OCI-LY1 (cell line): ENCODE data around the gene JAK1.

Experiments
- H2AFZ ChIP-seq: fragments of 200-600 bp; sonication (generic), shearing (Covaris generic); 2 replicates; pipeline ENCODE4 v1.6.0; 2014; ENCODE audit warnings: antibody characterized with exemption, mild to moderate bottlenecking, low read length
- H3F3A ChIP-seq: fragments of 200-600 bp; sonication (generic), shearing (Covaris generic); 2 replicates; pipeline ENCODE4 v1.6.0; 2014; ENCODE audit warnings: mild to moderate bottlenecking, antibody characterized with exemption, low read length, moderate library complexity; ENCODE audit not compliant: insufficient read depth
- H3K27ac ChIP-seq: fragments of 200-600 bp; sonication (generic); 2 replicates; pipeline ENCODE4 v1.5.1; 2014; ENCODE audit warnings: low read length, mixed run types, mild to moderate bottlenecking, low read depth; ENCODE audit not compliant: poor library complexity, severe bottlenecking
- H3K27me3 ChIP-seq: fragments of 200-600 bp; sonication (generic); 2 replicates; pipeline ENCODE4 v1.6.0; 2014; ENCODE audit warnings: antibody characterized with exemption, mild to moderate bottlenecking, low read length, moderate library complexity; ENCODE audit not compliant: insufficient read depth
- H3K36me3 ChIP-seq: fragments of 200-600 bp; sonication (generic); 2 replicates; pipeline ENCODE4 v1.6.1; 2014; ENCODE audit warnings: mild to moderate bottlenecking, antibody characterized with exemption, low read length, moderate library complexity, mixed read lengths; ENCODE audit not compliant: insufficient read depth
- H3K4me1 ChIP-seq: fragments of 200-600 bp; sonication (generic); 2 replicates; pipeline ENCODE4 v1.5.1; 2014; ENCODE audit warnings: mild to moderate bottlenecking, low read length, moderate library complexity; ENCODE audit not compliant: insufficient read depth, severe bottlenecking
- H3K4me2 ChIP-seq: fragments of 200-600 bp; sonication (generic), shearing (Covaris generic); 2 replicates; pipeline ENCODE4 v1.6.1; 2014; ENCODE audit warnings: low read length
- H3K4me3 ChIP-seq: fragments of 200-600 bp; sonication (generic); 2 replicates; pipeline ENCODE4 v1.5.1; 2014; ENCODE audit warnings: low read length, low read depth, mild to moderate bottlenecking, mixed read lengths; ENCODE audit not compliant: poor library complexity, severe bottlenecking
- H3K79me2 ChIP-seq: fragments of 200-600 bp; shearing (Covaris generic); 2 replicates; pipeline ENCODE4 v1.6.1; 2016; ENCODE audit warnings: mixed run types, low read length, mixed read lengths; ENCODE audit not compliant: insufficient read depth
- H3K9ac ChIP-seq: fragments of 200-600 bp; sonication (generic), shearing (Covaris generic); 2 replicates; pipeline ENCODE4 v1.6.1; 2014; ENCODE audit warnings: mild to moderate bottlenecking, low read length, mixed read lengths
- H3K9me2 ChIP-seq: fragments of 200-600 bp; sonication (generic), shearing (Covaris generic); 2 replicates; pipeline ENCODE4 v1.6.1; 2014; ENCODE audit warnings: low read depth, mild to moderate bottlenecking, low read length, mixed read lengths
- H3K9me3 ChIP-seq: fragments of 200-600 bp; shearing (Covaris generic); 2 replicates; pipeline ENCODE4 v1.6.1; 2014; ENCODE audit warnings: low read length, mixed read lengths
- H4K20me1 ChIP-seq: fragments of 200-600 bp; sonication (generic), shearing (Covaris generic); 2 replicates; pipeline ENCODE4 v1.6.0; 2016; ENCODE audit warnings: mild to moderate bottlenecking, low read length; ENCODE audit not compliant: insufficient read depth
- CTCF ChIP-seq: fragments of 200-600 bp; sonication (generic), shearing (Covaris generic); IDR thresholded peaks from 2 replicates; pipeline ENCODE4 v1.5.1; 2017; ENCODE audit warnings: mild to moderate bottlenecking, antibody characterized with exemption, low read length, moderate library complexity, mixed read lengths
- EZH2 ChIP-seq: fragments of 200-600 bp; sonication (generic), shearing (Covaris generic); IDR thresholded peaks from 2 replicates; pipeline ENCODE4 v1.8.0; 2017; ENCODE audit warnings: borderline replicate concordance, mixed run types, mild to moderate bottlenecking, antibody characterized with exemption, low read length, moderate library complexity, mixed read lengths

Gene JAK1

GRCh38 chr1:64842224-64842623, 124.1 kb downstream of the JAK1 start:
- H2AFZ ChIP-seq: no peak overlapping the region
- no peaks in the 10 kb centered on the region for H3K9me3 ChIP-seq
- H3F3A ChIP-seq: no peaks in the 10 kb centered on the region
- no peak overlapping the region for H3K9ac ChIP-seq
- H3K27me3 ChIP-seq: no peaks in the 10 kb centered on the region
- no peak overlapping the region for H3K27ac ChIP-seq
- H3K4me1 ChIP-seq: no peaks in the 10 kb centered on the region
- H4K20me1 ChIP-seq: no peaks in the 10 kb centered on the region
- TF ChIP-seq CTCF (no peak), EZH2 (no peak)
- H3K4me3 ChIP-seq: no peak overlapping the region
- H3K4me2 ChIP-seq: no peak overlapping the region
- H3K79me2 ChIP-seq: no peaks in the 10 kb centered on the region
- no peaks in the 10 kb centered on the region for H3K9me2 ChIP-seq
- peaks cover 21% of the 10 kb centered on the region for H3K36me3 ChIP-seq

GRCh38 chr1:64841330-64842065, 124.9 kb downstream of the JAK1 start:
- Histone ChIP-seq H3K9me3 (no peaks in the 10 kb centered on the region), H3K27ac (no peak overlapping the region), H3K27me3 (no peaks in the 10 kb centered on the region), H3K9me2 (no peaks in the 10 kb centered on the region), H3K4me1 (no peaks in the 10 kb centered on the region), H2AFZ (no peak overlapping the region), H3F3A (no peaks in the 10 kb centered on the region), H3K4me3 (no peak overlapping the region), H3K9ac (no peak overlapping the region), H3K79me2 (no peaks in the 10 kb centered on the region), H3K36me3 (peaks cover 28% of the 10 kb centered on the region), H4K20me1 (no peaks in the 10 kb centered on the region), H3K4me2 (no peak overlapping the region)
- TF ChIP-seq EZH2 (no peak), CTCF (no peak)

GRCh38 chr1:64839732-64840405, 126.5 kb downstream of the JAK1 start:
- H3K27me3 ChIP-seq: no peaks in the 10 kb centered on the region
- no peak overlapping the region for H2AFZ ChIP-seq
- H3K4me3 ChIP-seq: no peak overlapping the region
- peaks cover 42% of the 10 kb centered on the region for H3K36me3 ChIP-seq
- no peaks in the 10 kb centered on the region for H3K9me3 ChIP-seq
- H3K79me2 ChIP-seq: no peaks in the 10 kb centered on the region
- TF ChIP-seq CTCF: no peak
- TF ChIP-seq EZH2: no peak
- H3K4me1 ChIP-seq: no peaks in the 10 kb centered on the region
- no peak overlapping the region for H3K4me2 ChIP-seq
- no peaks in the 10 kb centered on the region for H3K9me2 ChIP-seq
- H3K27ac ChIP-seq: no peak overlapping the region
- no peak overlapping the region for H3K9ac ChIP-seq
- no peaks in the 10 kb centered on the region for H4K20me1 ChIP-seq
- no peaks in the 10 kb centered on the region for H3F3A ChIP-seq
